SKM-1 treated with dmso at 0.1 percent for 144 hours (cell line): ENCODE results near the gene METRN.

Experiments
- DNase-seq: peaks from one replicate; lab custom pipeline; 2025; ENCODE audit not compliant: unreplicated experiment; lab: John Stamatoyannopoulos, UW

The METRN gene

GRCh38 chr16:722835-723633 lies 8.1 kb downstream of the METRN start:
- DNase-seq = no peak

GRCh38 chr16:723695-724094 lies 8.8 kb downstream of the METRN start:
- DNase-seq = no peak

GRCh38 chr16:724188-725040 lies 9.5 kb downstream of the METRN start:
- DNase-seq = no peak

GRCh38 chr16:725041-725376 lies 10.1 kb downstream of the METRN start:
- DNase-seq = no peak

- DNase-seq = no peak
These were observed 10.7 kb downstream of the METRN start for GRCh38 chr16:725463-726187.

- DNase-seq = no peak
These were observed 11.2 kb downstream of the METRN start for GRCh38 chr16:726188-726437.

GRCh38 chr16:726438-727290 lies 11.7 kb downstream of the METRN start, which contains the start of the genes CCDC78 and HAGHL:
Gene CCDC78, minus strand, starts transcription at chr16:726443. Its CDS starts 76 bp downstream, at chr16:726367.
Gene HAGHL, plus strand, starts transcription at chr16:727106. Its CDS starts 404 bp downstream, at chr16:727510.
- DNase-seq = peak; percentile 36

GRCh38 chr16:727291-727977 lies 12.5 kb downstream of the METRN start:
- no peak for DNase-seq

GRCh38 chr16:728131-728889 lies 13.4 kb downstream of the METRN start:
- DNase-seq = peak; percentile 46

GRCh38 chr16:728890-729744 lies 14.2 kb downstream of the METRN start:
- DNase-seq = no peak

GRCh38 chr16:729768-730665 lies 15.1 kb downstream of the METRN start:
- no peak for DNase-seq

GRCh38 chr16:730666-731509 lies 16.0 kb downstream of the METRN start:
- no peak for DNase-seq

GRCh38 chr16:732332-732731 lies 17.4 kb downstream of the METRN start:
- no peak for DNase-seq

- DNase-seq = no peak
These were observed 18.0 kb downstream of the METRN start for GRCh38 chr16:732936-733335.

GRCh38 chr16:733382-734207 lies 18.7 kb downstream of the METRN start:
- no peak for DNase-seq
